Left cardiac atrium (tissue), 4 donors: Measurements from ENCODE around the gene PLS1. TPM values are rescaled to one million over a fixed set of nuclear protein-coding genes. Genes with fewer than 3 reads are reported as not detected.
"Not testable (repeated sequence)": the region's sequence is repeated elsewhere in the genome, so short reads cannot be mapped to it uniquely, and the experiment has no call there.

Experiments
- ATAC-seq, 2 donors: fragments of 200-7000 bp; cut with Tn5 transposase; one replicate each; pipeline ENCODE4 v1.9.1; 2020; ENCODE audit warnings: mild to moderate bottlenecking in 2 of 2, moderate library complexity in 2 of 2
- DNase-seq: peaks from one replicate; pipeline ENCODE4 v3.0.0-alpha.2; 2020
- intact Hi-C, 2 donors: fragments of 100-400 bp; cut with DNase I; formaldehyde crosslinking; loops; one replicate each; pipeline versions ENCODE4 v1.14.1 to v1.15.1; 2022 to 2023
- total RNA-seq, 2 donors: library from RNA; stranded (reverse); fragmentation: NEBNext Ultra II Directional; extraction: Animal tissue kit (Norgen Biotek cat#: 25700); gene quantifications; one replicate each; pipeline ENCODE4 v1.2.1, GENCODE V29; 2021
- donor health status: DM: no; HTN: yes; CAD: no.
- donor health status: DM: no; HTN: yes; CAD: no; lungs with severe emphysema.
- donor health status: DM: yes; HTN: yes; CAD: no.
- donor health status: Dilated cardiomyopathy.

PLS1 gene
- total RNA-seq, 2 donors from 2014 or later, result 1.5 to 2.9 TPM

DNA sequence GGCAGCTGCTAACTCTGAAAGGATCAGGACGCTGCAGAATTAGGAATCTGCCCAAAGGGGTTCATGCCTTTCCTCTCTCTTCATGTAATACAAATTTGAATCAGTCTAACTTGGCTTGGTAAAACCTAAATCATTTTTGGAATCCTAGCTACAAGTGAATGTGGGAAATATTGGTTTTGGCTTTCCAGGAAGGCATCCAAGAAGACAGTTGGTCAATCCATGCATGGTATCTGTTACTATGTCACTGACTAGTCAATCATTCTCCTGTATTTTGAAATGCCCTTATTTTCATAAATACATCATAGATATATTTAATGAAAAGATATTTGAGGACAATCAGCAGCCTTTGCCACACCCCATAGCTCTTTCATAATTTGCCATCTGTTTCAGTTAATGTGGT is 7.5 kb upstream of the PLS1 start:
- intact Hi-C loops, result loop anchor here (5.0 to 10.0 kb wide), 4 partner anchors 136 to 406 kb away; partner anchors contain the start of gene TRPC1 (in 1 of the 2)
- ATAC-seq (no peak), DNase-seq (no peak)

DNA sequence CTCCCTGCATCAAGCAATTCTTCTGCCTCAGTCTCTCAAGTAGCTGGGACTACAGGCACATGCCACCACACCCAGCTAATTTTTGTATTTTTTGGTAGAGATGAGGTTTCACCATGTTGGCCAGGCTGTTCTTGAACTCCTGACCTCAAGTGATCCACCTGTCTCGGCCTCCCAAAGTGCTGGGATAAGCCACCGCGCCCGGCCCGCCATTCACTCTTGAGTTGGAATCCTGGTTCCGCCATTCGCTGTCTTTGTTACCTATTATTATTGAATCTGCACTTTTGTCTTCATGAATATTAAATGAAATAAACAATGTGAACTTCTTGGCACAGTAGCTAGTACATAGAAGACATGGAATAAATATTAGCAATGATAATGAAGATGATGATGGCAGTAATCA is 3.9 kb upstream of the PLS1 start:
- intact Hi-C loops, ATAC-seq, DNase-seq: not testable (repeated sequence)

DNA sequence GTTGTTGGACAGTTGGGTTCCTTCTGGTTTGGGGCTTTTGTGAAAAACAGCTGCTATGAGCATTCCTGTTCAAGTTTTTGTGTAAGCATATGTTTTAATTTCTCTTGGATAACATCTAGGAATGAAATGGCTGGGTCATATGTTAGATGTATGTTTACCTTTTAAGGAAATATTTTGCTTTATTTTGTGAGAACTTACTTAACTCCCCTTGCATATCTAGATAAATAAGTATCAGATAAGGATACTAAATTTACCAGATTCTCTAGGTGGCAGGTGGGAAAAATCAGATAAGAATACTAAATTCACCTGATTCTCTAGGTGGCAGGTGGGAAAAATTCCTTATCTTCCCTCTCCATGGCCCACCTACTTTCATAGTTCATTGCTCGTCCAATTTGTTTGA is 1.1 kb upstream of the PLS1 start:
- DNase-seq, result no peak
- ATAC-seq, result no peak
- intact Hi-C loops, result no loop called here

DNA sequence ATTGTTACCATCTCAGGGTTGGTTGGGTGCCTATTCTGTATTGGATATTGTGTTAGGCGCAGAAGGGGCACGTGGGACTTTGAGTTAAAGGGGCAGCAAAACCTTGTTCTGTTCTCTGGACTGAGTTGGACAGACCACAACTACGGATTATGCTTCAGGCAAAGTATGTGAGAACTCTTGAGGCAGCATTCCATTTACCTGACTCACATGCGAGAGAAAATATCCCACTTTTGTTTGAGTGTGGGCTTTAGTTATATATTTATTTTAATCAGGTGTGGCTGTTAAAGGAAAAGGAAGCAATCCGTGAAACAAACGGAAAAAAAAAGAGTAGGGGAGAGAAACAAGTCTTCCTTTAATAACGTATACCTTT is 627 bp upstream of the PLS1 start:
- peak; percentile 45 to 72 for ATAC-seq
- no peak for DNase-seq
- intact Hi-C loops, result no loop called here

DNA sequence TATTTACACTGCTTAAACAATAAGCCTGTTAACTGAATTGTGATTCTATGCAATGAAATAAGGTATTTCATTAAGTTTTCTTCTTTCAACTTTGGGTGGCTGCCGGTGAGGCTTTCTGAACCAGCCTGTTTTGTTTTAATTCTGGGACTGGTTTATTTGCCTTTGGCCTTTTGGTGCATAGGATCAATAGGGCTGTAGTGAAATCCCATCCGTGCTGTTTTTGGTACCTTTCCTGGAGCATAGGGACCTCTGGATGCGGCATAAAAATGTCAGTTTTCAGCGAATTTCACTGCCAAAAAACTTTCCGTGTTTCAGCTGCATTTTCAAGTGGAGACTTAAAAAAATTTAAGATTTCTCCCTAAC is 514 bp downstream of the PLS1 start:
- DNase-seq (no peak), ATAC-seq (no peak)
- intact Hi-C loops, result no loop called here

DNA sequence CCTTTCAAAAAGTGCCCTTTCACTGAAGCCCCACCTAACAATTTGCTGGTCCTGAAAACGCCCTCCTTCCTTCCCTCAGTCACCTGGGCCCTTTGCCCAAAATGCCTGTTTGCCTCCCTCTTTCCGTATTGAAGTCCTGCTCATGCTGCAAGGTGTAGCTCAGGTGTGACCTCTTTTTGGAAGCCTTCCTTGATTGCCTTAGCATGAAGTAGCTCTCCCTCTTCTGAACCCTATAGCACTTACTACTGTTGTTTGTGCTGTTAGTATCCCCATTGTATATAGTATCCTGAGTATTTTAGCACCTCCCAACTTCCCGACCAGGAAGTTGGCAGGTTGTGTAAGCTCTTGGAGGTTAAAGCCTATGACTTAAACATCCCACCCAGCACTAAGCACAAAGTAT is 1.7 kb downstream of the PLS1 start:
- intact Hi-C loops, result no loop called here
- ATAC-seq, result no peak
- DNase-seq, result no peak

DNA sequence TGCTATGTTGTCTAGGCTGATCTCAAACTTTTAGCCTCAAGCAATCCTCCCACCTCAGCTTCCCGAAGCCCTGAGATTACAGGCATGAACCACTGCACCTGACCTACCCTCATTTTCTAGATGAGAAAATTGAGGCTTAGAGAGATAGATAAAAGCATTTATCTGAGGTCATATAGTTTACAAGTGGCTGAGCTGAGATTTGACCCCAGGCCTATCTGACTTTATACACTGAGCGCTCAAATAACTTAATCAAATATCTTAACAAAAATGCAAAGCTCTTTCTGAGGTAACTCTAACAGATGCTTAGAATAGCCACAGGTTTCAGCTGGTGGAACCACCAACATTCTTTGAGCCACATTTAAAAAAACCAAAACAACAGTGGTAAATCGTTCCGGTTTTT is 5.5 kb downstream of the PLS1 start:
- intact Hi-C loops, result no loop called here
- ATAC-seq, result no peak
- DNase-seq, result no peak

DNA sequence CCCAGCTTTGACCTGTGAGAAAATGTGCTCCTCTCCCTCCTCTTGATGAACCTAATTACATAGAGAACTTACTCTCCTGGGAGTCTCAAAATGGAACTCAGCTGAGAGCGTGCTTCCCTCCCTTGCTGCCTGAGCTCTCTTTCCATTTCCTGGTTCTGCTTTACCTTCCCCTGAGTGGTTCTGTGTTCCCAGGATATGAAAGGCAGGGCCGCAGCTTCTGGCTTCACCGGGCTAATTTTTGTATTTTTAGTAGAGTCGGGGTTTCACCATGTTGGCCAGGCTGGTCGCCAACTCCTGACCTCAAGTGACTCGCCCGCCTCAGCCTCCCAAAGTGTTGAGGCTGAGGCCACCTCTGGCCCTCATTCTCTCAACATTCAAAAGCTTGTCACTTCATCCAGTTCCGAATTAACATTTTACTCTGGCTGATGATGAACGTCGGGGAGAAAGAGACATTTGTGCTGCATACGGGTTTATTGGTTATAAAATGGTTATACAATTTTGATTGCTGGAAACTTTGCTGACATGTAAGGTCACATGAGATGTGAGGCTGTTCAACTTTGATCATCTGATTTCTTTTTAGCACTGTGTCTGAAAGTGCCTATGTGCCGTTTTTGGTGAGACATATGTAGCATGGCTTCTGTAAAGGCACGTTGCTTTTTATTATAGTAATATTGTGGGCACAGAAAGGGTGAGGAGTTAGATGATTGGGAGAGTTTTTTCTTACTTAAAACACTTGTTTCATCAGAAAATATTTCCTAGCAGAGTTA is 6.6 kb downstream of the PLS1 start:
- intact Hi-C loops, result no loop called here
- DNase-seq (no peak), ATAC-seq (no peak)

DNA sequence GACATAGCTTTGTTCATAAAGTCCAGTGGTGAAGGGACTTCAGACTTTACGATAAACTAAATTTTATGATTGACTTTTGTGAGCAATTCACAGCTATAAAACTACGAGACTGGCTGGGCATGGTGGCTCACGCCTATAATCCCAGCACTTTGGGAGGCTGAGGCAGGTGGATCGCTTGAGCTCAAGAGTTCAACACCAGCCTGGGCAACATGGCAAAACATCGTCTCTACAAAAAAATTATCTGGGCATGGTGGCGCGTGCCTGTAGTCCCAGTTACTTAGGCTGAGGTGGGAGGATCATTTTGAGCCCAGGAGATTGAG is 7.2 kb downstream of the PLS1 start:
- intact Hi-C loops, DNase-seq, ATAC-seq: not testable (repeated sequence)

DNA sequence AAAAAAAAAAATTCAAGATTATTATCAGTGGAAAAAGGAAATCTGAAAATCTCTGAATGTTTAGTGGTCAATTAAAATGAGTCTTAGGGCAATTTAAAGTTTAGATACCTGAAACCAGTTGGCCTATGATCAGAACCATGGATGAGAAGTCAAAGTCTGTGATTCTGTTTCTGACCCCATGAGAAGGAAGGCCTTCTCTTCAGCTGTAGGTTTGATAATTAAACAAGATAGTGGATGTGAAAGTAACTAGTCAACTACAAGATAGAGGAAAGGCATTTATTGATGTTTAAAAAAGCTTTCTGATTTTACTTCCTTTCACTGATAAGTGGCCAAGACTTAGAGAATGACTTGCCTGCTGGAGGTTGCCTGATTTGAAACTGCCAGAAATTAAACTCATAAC is 8.7 kb downstream of the PLS1 start:
- intact Hi-C loops, result no loop called here
- no peak for ATAC-seq

DNA sequence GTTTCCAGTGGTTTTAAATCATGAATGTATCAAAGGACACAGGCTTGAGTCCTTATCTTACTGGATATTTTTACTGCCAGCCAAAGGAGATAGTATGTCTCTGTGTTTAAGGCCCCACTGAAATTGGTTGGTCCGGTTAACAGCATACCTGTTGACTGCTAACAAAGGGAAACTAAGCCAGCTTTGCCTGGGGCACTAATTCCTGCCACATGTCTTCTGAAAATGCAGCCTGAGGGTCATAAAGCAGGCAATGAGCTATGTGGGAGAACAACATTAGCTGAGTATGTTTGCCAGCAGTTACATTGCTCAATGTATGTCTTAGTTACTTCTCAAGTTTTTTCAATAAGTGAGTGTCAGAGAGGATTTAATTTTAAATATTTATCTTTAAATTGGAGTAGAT is 12.4 kb downstream of the PLS1 start:
- no peak for DNase-seq
- ATAC-seq, result no peak
- intact Hi-C loops, result no loop called here

More for the DNA sequence above, 8.7 kb downstream of the PLS1 start:
- DNase-seq, result no peak

DNA sequence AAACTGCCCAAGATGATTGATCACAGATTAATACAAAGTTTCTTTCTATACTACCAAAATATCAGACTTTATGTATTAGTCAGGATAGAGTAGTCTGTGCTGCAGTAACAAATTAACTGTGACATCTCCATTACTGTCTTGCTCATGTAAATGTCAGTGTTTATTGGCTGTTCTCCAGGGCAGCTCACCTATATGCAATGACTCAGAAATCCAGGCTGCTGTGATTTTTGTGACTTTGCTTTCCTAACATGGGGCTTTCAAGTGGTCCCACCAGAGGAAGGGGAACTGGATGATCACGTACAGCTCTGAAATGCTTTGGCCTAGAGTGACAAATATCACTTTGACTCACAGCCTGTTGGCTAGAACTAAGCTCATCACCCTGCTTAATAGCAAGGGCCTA is 12.9 kb downstream of the PLS1 start:
- DNase-seq (no peak), ATAC-seq (no peak)
- intact Hi-C loops, result no loop called here

DNA sequence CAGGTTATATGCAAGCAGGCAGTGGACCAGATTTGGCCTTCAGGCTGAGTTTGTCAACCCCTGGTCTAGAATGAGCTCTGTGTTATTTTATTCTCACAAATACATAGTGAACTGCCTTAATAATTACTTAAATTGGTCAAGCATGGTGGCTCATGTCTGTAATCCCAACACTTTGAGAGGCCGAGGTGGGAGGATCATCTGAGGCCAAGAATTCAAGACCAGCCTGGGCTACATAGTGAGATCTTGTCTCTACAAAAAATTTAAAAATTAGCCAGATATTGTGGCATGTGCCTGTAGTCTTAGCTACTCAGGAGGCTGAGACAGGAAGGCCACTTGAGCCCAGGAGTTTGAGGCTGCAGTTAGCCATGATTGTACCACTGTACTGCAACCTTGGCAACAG is 15.0 kb downstream of the PLS1 start:
- ATAC-seq (no peak), DNase-seq (no peak)
- intact Hi-C loops, result no loop called here

DNA sequence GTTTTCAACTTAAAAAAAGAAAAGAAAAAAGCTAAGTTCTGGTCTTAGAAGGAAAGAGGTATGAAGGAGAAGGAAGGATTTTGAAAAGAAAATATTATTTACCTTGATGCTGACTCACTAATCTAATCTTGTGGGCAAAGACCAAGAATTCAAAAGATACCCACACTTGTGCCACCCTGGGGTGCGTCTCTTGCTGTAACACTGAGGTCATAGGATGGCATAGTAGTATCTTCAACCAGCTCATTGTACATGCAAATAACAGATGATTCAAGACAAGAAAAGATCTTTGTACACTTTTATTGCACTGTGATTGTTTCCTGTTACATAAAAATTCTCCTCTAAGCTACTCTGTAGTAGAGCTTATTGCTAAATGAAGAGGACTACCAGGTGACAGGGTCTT is 17.3 kb downstream of the PLS1 start:
- intact Hi-C loops, result no loop called here
- DNase-seq (no peak), ATAC-seq (no peak)

DNA sequence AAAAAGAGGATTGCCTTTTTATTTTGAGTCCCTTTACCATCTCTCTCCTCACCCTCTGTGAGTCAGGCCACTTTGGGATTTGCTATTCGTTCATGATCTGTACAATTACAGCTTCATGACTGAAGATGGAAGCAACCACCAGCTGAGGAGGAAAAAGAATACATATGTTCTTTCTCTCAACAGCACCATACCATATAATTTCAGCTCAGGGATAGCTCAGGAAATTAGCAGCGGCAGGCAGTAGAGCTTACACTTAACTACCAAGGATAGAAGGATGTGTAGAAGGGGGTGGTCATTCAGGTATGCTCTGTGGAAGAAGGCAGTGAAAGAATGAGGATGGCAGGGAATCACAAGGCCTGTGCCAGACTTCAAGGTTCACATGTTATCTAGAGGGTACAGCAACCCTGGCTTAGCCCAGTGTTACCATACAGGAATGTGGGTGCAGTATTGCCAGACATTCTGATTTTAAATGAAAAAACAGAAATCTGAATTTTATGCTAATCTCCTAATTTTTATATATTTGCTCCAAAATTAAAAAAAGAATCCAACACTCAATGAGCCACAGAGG is 17.9 kb downstream of the PLS1 start:
- ATAC-seq (no peak), DNase-seq (no peak)
- intact Hi-C loops, result no loop called here

DNA sequence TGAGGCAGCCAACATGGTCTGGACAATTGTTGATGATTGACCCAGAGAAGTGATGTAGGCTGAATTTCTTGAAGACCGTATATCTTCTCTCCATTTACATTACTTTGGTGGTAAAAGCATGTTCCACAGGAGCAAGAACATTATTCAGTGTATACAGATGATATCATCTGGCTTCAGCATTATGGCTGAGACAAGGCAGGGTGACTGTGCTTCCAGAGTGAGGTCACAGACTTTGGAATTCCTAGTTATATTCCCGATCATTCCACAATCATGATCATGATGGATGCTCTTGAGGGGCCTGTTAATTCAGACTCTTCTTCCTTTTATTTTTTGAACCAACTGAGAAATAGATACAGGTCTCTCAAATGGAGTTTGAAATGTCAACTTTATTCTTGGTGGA is 19.0 kb downstream of the PLS1 start:
- DNase-seq (no peak), ATAC-seq (no peak)
- intact Hi-C loops, result no loop called here

DNA sequence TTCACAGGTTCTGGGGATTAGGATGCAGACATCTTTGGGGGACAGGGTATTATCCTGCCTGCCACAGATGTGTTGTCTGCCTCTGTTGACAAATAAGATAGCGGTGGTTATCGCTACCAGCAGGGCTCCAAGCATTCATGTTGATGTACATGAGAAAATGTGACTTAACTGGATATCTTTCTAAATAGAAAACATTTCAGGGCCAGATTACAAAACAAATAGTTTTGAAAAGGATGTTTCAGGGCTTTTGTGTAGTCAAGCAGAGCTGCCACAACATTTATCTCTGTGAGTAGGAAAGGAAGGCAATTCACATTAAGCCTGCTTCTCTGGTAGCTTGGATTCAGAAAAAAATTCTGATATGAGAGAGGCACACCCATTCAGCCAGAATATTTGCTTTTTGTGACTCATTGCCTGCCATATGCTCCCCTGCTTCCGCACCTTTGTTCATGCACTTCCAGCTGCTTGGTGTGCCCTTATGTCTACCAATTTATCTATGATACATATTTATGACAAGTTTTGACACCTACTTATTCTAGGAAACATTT is 22.8 kb downstream of the PLS1 start:
- DNase-seq (no peak), ATAC-seq (peak in 1 of 2 donors; percentile 57)
- intact Hi-C loops, result no loop called here

DNA sequence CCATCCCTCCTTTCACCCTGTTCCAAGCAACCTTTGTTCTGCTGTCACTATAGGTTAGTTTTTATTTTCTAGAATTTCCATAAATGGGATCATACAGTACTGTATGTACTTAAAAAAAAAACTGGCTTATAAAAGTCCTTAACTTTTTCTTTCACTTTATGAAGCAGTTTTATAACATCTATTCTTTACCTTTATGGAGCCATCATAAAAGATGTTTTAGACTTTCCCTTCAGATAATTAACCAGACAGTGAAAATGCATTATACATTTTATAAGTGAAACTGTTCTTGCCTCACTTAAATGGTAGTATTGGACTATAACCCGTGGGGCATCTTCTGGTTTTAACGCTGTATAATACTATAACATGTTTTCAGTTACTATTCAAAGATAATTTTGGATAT is 26.2 kb downstream of the PLS1 start:
- DNase-seq (no peak), ATAC-seq (no peak)
- intact Hi-C loops, result no loop called here

DNA sequence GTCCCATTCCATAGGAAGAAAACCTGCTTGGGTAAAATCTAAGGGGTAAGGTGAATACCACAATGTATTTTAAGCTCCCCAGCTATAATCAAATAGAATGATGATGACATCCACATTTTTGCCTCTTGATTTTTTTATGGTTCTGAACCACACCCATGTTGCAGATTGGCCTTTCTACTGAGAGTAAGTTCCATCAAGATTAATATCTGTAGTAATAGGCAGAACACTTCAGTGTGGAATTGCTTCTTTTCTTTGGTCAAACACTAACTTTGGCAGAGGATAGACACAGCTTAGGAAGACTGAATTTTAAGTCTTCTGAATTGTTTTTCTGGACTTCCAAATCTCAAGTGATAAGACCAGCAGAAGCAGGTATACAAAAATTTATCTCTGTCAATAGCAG is 27.0 kb downstream of the PLS1 start:
- no peak for DNase-seq
- no peak for ATAC-seq
- intact Hi-C loops, result no loop called here

DNA sequence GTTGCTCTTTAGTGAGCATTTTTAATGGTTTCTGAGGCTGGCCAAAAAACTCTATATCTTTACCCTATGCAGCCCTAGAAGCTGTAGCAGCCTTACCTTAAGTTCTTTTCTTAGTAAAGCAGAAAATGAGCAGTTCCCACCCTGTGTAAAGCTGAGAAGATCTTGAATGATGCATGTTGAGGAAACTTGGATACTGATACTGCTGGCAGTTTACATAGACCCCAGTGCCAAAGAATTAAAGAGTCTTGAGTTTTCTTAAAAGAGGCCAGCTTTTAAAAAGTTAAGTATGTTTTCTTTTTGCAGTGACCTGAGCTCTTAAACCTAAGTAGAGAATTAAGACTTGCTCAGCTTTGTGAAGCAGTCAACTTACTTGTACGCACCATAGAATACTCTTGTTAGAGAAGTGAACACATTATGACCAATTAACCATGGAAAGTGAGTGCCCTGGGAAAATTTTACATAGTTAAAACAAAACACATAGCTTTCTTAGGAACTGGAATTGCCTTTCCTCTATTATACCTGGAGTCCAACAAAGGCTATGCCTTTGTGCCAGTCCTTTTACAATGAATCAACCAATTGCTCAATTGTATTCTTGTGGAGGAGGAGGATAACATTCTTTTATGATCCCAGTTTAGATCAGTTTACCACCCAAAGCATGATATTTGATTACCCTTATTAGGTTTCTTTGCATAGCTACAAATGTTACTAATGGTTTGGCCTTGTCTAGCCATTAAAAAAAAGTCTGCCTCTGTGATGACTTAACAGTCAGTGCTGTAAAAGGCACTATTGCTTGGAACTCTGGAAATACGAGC is 28.4 kb downstream of the PLS1 start:
- intact Hi-C loops, result no loop called here
- ATAC-seq, result no peak

DNA sequence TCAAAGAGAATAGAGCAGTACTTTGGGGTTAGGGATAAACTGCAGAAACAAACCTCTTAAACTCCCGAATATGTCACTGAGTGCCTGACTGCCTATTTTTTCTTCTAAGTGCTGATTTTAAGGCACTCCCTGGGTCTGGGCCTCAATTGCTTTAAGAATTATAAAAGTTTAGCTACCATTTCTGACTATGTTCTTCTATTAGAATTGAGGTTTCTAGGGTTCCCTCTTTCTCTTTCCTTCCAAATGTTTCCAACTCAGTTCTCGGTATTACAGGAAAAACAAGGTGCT is 28.9 kb downstream of the PLS1 start:
- intact Hi-C loops, result no loop called here
- ATAC-seq (no peak), DNase-seq (no peak)

More for the DNA sequence above, 28.4 kb downstream of the PLS1 start:
- DNase-seq, result no peak
